CD4-positive, CD25-positive, alpha-beta regulatory T cell (primary cell): ENCODE measurements around the gene SLC25A2. TPM values are rescaled to one million over a fixed set of nuclear protein-coding genes. Genes with fewer than 3 reads are reported as not detected.
"Not testable (repeated sequence)": the region's sequence is repeated elsewhere in the genome, so short reads cannot be mapped to it uniquely, and the experiment has no call there.

Experiments
- ATAC-seq, 2 donors: fragments of 150-1000 bp; cut with Tn5 transposase; one replicate each; pipeline ENCODE4 v1.10.0; 2021; ENCODE audit warnings: low read depth in 2 of 2, moderate number of reproducible peaks in 2 of 2, moderate library complexity in 1 of 2
- DNase-seq, 3 donors: peaks; one replicate each; pipeline versions ENCODE4 v3.0.0 to v3.0.0-alpha.2; 2012 to 2022; ENCODE audit warnings: mixed read lengths in 1 of 3
- H3K27ac ChIP-seq: one replicate; pipeline ENCODE4 v1.7.0; 2013; ENCODE audit warnings: mild to moderate bottlenecking, low read length; ENCODE audit not compliant: insufficient read depth, poor library complexity, severe bottlenecking
- H3K27me3 ChIP-seq: one replicate; pipeline ENCODE4 v1.7.0; 2013; ENCODE audit warnings: low read length; ENCODE audit not compliant: control insufficient read depth, insufficient read depth
- H3K36me3 ChIP-seq: one replicate; pipeline ENCODE4 v1.7.0; 2013; ENCODE audit warnings: mild to moderate bottlenecking, low read length, moderate library complexity; ENCODE audit not compliant: control insufficient read depth, insufficient read depth
- H3K4me1 ChIP-seq: 2 replicates; pipeline ENCODE4 v1.7.0; 2013; ENCODE audit warnings: mild to moderate bottlenecking, low read length; ENCODE audit not compliant: insufficient read depth, control insufficient read depth, poor library complexity, severe bottlenecking
- H3K4me3 ChIP-seq: one replicate; pipeline ENCODE4 v1.7.0; 2013; ENCODE audit warnings: low read depth, mild to moderate bottlenecking, low read length, moderate library complexity
- H3K9me3 ChIP-seq, 2 experiments: 1 replicate in 1 of 2; 2 replicates in 1 of 2; pipeline ENCODE4 v1.7.0; 2013; ENCODE audit warnings: low read length in 2 of 2, mild to moderate bottlenecking in 1 of 2, moderate library complexity in 1 of 2; ENCODE audit not compliant: control insufficient read depth in 2 of 2
- H3K27ac Mint-ChIP-seq, 3 donors: one replicate each; pipeline ENCODE4 v1.8.0; 2020 to 2022; ENCODE audit warnings: mild to moderate bottlenecking in 3 of 3, mixed read lengths in 3 of 3, moderate library complexity in 2 of 3
- H3K27me3 Mint-ChIP-seq: one replicate; pipeline ENCODE4 v1.8.0; 2022; ENCODE audit warnings: mild to moderate bottlenecking, mixed read lengths
- H3K36me3 Mint-ChIP-seq: one replicate; pipeline ENCODE4 v1.8.0; 2020; ENCODE audit warnings: mixed read lengths
- H3K4me1 Mint-ChIP-seq, 4 donors: one replicate each; pipeline ENCODE4 v1.8.0; 2020 to 2022; ENCODE audit warnings: mixed read lengths in 4 of 4, mild to moderate bottlenecking in 1 of 4
- H3K4me3 Mint-ChIP-seq, 4 donors: one replicate each; pipeline ENCODE4 v1.8.0; 2020 to 2022; ENCODE audit warnings: mild to moderate bottlenecking in 4 of 4, mixed read lengths in 4 of 4, moderate library complexity in 3 of 4
- H3K9me3 Mint-ChIP-seq, 7 donors: one replicate each; pipeline ENCODE4 v1.8.0; 2020 to 2022; ENCODE audit warnings: mixed read lengths in 7 of 7, mild to moderate bottlenecking in 3 of 7, moderate library complexity in 2 of 7
- polyA plus RNA-seq, 4 donors: library from polyadenylated mRNA; unstranded; fragments of 300-500 nt; fragmentation: Illumina TruSeq; gene quantifications; one replicate each; pipeline ENCODE4 v1.2.3, GENCODE V29; 2021
- total RNA-seq: library from RNA; stranded (reverse); gene quantifications from one replicate; pipeline ENCODE4 v1.2.3, GENCODE V29; 2022

The SLC25A2 gene
- total RNA-seq: 0.74 TPM
- under 1 TPM in 1 of 4 donors, not detected in 3; 0.12 TPM for polyA plus RNA-seq

GRCh38 chr5:141303756-141304155, at the start of gene SLC25A2:
SLC25A2 (minus strand) TSS chr5:141304049; CDS start chr5:141303865, 184 bp downstream.
- Histone ChIP-seq H3K36me3 (no peaks in the 10 kb centered on the region), H3K27me3 (no peaks in the 10 kb centered on the region), H3K9me3 (peaks cover 58 to 89% of the 10 kb centered on the region in 2 experiments), H3K27ac (no peak within 1 kb of the TSS), H3K4me1 (no peaks in the 10 kb centered on the region), H3K4me3 (no peak within 1 kb of the TSS)
- ATAC-seq (no peak), DNase-seq (no peak)
- peaks cover 0 to 79% (median 23%) of the 10 kb centered on the region in 7 donors for H3K9me3 Mint-ChIP-seq
- peaks cover 3% of the 10 kb centered on the region for H3K36me3 Mint-ChIP-seq
- H3K4me1 Mint-ChIP-seq: peaks cover 0 to 4% (median 0%) of the 10 kb centered on the region in 4 donors
- H3K4me3 Mint-ChIP-seq: no peak within 1 kb of the TSS
- H3K27ac Mint-ChIP-seq: no peak within 1 kb of the TSS
- no peaks in the 10 kb centered on the region for H3K27me3 Mint-ChIP-seq

GRCh38 chr5:141351591-141351990, 47.7 kb upstream of the SLC25A2 start:
- Mint-ChIP-seq H3K4me1 (peaks cover 0 to 5% (median 3%) of the 10 kb centered on the region in 4 donors), H3K9me3 (peaks cover 2 to 33% (median 7%) of the 10 kb centered on the region in 7 donors), H3K4me3 (no peak overlapping the region), H3K27me3 (peaks cover 31% of the 10 kb centered on the region), H3K27ac (no peak overlapping the region), H3K36me3 (no peaks in the 10 kb centered on the region)
- DNase-seq (no peak), ATAC-seq (no peak)
- Histone ChIP-seq H3K9me3 (peaks cover 12 to 28% of the 10 kb centered on the region in 2 experiments), H3K27me3 (peaks cover 31% of the 10 kb centered on the region), H3K4me1 (no peaks in the 10 kb centered on the region), H3K36me3 (no peaks in the 10 kb centered on the region), H3K4me3 (no peak overlapping the region), H3K27ac (no peak overlapping the region)

GRCh38 chr5:141349917-141350619, 46.2 kb upstream of the SLC25A2 start, which contains the start of gene PCDHGB1:
PCDHGB1 (plus strand) TSS chr5:141350099; CDS start chr5:141350261, 162 bp downstream.
- Histone ChIP-seq H3K36me3 (no peaks in the 10 kb centered on the region), H3K27ac (no peak within 1 kb of the TSS), H3K4me1 (no peaks in the 10 kb centered on the region), H3K27me3 (peaks cover 29% of the 10 kb centered on the region), H3K4me3 (no peak within 1 kb of the TSS), H3K9me3 (peaks cover 14 to 26% of the 10 kb centered on the region in 2 experiments)
- Mint-ChIP-seq H3K9me3 (peaks cover 4 to 33% (median 9%) of the 10 kb centered on the region in 7 donors), H3K4me3 (peak within 1 kb of the TSS in 3 of 4 donors; percentile 21 to 41 (median 32)), H3K27me3 (peaks cover 31% of the 10 kb centered on the region), H3K27ac (no peak within 1 kb of the TSS), H3K36me3 (peaks cover 3% of the 10 kb centered on the region), H3K4me1 (peaks cover 0 to 4% (median 1%) of the 10 kb centered on the region in 4 donors)
- peak in 1 of 2 donors; percentile 28 for ATAC-seq
- peak in 1 of 3 donors; percentile 46 for DNase-seq

GRCh38 chr5:141346017-141346416, 42.2 kb upstream of the SLC25A2 start:
- not testable (repeated sequence) for H3K27ac ChIP-seq, H3K4me1 ChIP-seq, H3K36me3 ChIP-seq, H3K36me3 Mint-ChIP-seq, H3K4me3 Mint-ChIP-seq, DNase-seq, H3K4me3 ChIP-seq, ATAC-seq, H3K4me1 Mint-ChIP-seq, H3K27ac Mint-ChIP-seq
- Mint-ChIP-seq H3K9me3 (peaks cover 9 to 53% (median 20%) of the 10 kb centered on the region in 7 donors), H3K27me3 (peaks cover 42% of the 10 kb centered on the region)
- Histone ChIP-seq H3K9me3 (peaks cover 25 to 31% of the 10 kb centered on the region in 2 experiments), H3K27me3 (peaks cover 16% of the 10 kb centered on the region)

DNA sequence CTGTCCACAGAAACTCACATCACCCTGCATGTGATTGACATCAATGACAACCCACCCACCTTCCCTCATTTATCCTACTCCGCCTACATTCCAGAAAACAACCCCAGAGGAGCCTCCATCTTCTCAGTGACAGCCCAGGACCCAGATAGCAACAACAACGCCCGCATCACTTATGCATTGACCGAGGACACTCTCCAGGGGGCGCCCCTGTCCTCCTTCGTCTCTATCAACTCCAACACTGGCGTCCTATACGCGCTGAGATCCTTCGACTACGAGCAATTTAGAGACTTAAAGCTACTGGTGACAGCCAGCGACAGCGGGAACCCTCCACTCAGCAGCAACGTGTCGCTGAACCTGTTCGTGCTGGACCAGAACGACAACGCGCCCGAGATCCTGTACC, 41.5 kb upstream of the SLC25A2 start:
- peaks cover 9 to 49% (median 21%) of the 10 kb centered on the region in 7 donors for H3K9me3 Mint-ChIP-seq
- no peak overlapping the region for H3K27ac Mint-ChIP-seq
- Histone ChIP-seq H3K27me3 (peaks cover 9% of the 10 kb centered on the region), H3K27ac (no peak overlapping the region), H3K4me1 (no peaks in the 10 kb centered on the region), H3K4me3 (no peak overlapping the region), H3K36me3 (no peaks in the 10 kb centered on the region), H3K9me3 (peaks cover 19 to 28% of the 10 kb centered on the region in 2 experiments)
- H3K4me1 Mint-ChIP-seq: peaks cover 0 to 4% (median 1%) of the 10 kb centered on the region in 4 donors
- peaks cover 44% of the 10 kb centered on the region for H3K27me3 Mint-ChIP-seq
- DNase-seq (no peak), ATAC-seq (no peak)
- no peak overlapping the region for H3K4me3 Mint-ChIP-seq
- peaks cover 4% of the 10 kb centered on the region for H3K36me3 Mint-ChIP-seq

DNA sequence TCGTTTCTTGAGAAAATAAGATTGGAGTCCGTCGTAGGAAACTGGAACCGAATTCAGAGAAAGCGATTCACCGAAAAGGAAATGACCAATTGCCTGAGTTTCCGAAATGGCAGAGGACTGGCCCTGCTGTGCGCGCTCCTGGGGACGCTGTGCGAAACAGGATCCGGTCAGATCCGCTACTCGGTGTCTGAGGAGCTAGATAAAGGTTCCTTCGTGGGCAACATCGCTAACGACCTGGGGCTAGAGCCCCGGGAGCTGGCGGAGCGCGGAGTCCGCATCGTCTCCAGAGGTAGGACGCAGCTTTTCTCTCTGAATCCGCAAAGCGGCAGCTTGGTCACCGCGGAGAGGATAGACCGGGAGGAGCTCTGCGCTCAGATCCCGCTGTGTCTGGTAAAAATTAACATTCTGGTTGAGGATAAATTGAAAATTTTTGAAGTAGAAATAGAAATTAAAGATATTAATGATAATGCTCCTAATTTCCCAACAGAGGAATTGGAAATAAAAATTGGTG, 40.2 kb upstream of the SLC25A2 start:
- peaks cover 45% of the 10 kb centered on the region for H3K27me3 Mint-ChIP-seq
- no peaks in the 10 kb centered on the region for H3K4me1 Mint-ChIP-seq
- no peaks in the 10 kb centered on the region for H3K36me3 ChIP-seq
- no peak overlapping the region for H3K27ac Mint-ChIP-seq
- H3K9me3 ChIP-seq: peaks cover 25 to 36% of the 10 kb centered on the region in 2 experiments
- H3K4me1 ChIP-seq: no peaks in the 10 kb centered on the region
- H3K4me3 Mint-ChIP-seq: peak overlapping the region in 2 of 4 donors; percentile 41 to 56
- peaks cover 7% of the 10 kb centered on the region for H3K27me3 ChIP-seq
- no peak overlapping the region for H3K4me3 ChIP-seq
- no peak overlapping the region for H3K27ac ChIP-seq
- ATAC-seq (no peak), DNase-seq (no peak)
- peaks cover 6% of the 10 kb centered on the region for H3K36me3 Mint-ChIP-seq
- peaks cover 8 to 56% (median 22%) of the 10 kb centered on the region in 7 donors for H3K9me3 Mint-ChIP-seq

- no peaks in the 10 kb centered on the region for H3K36me3 ChIP-seq
- H3K36me3 Mint-ChIP-seq: peaks cover 6% of the 10 kb centered on the region
- H3K27me3 Mint-ChIP-seq: peaks cover 48% of the 10 kb centered on the region
- DNase-seq (peak in 1 of 3 donors; percentile 38), ATAC-seq (no peak)
- peak within 1 kb of the TSS in 2 of 4 donors; percentile 41 to 56 for H3K4me3 Mint-ChIP-seq
- no peak within 1 kb of the TSS for H3K27ac ChIP-seq
- H3K4me1 ChIP-seq: no peaks in the 10 kb centered on the region
- H3K9me3 ChIP-seq: peaks cover 32 to 43% of the 10 kb centered on the region in 2 experiments
- H3K27me3 ChIP-seq: peaks cover 9% of the 10 kb centered on the region
- H3K4me1 Mint-ChIP-seq: no peaks in the 10 kb centered on the region
- no peak within 1 kb of the TSS for H3K4me3 ChIP-seq
- H3K9me3 Mint-ChIP-seq: peaks cover 7 to 55% (median 22%) of the 10 kb centered on the region in 7 donors
- H3K27ac Mint-ChIP-seq: no peak within 1 kb of the TSS
These were observed 39.5 kb upstream of the SLC25A2 start, which contains the start of gene PCDHGA3 for GRCh38 chr5:141343242-141343952. PCDHGA3 (plus strand) TSS chr5:141343829; CDS start chr5:141344034, 205 bp downstream.
